ENCODE data around the gene ALCAM. TPM values are rescaled to one million over a fixed set of nuclear protein-coding genes. Genes with fewer than 3 reads are reported as not detected.

The ALCAM gene
- polyA plus RNA-seq (2013, experiment 1 of 4) = 45.4 TPM
- 44.6 TPM for polyA plus RNA-seq (2013, experiment 2 of 4)
- 48.1 TPM for polyA plus RNA-seq (2013, experiment 3 of 4)
- polyA plus RNA-seq (2013, experiment 4 of 4) = 53.4 TPM

GRCh38 chr3:105366326-105367062 is at the start of gene ALCAM:
TSS of gene ALCAM (plus strand) at chr3:105366909.
- 0% methylated on average over 47 to 48 of the region's 48 CpGs for WGBS, 2 experiments
- Histone ChIP-seq H3K36me3 (ENCODE audit: control insufficient read depth, insufficient read depth, low read length) (no peaks in the 10 kb centered on the region), H3K4me3 (ENCODE audit: insufficient read depth, low read depth, low read length) (peak within 1 kb of the TSS; percentile 70), H3K4me1 (ENCODE audit: control insufficient read depth, insufficient read depth, low read length) (no peaks in the 10 kb centered on the region), H3K9me3 (ENCODE audit: control insufficient read depth, low read length) (no peaks in the 10 kb centered on the region), H3K27ac (ENCODE audit: insufficient read depth, low read depth, low read length, poor library complexity, severe bottlenecking) (peak within 1 kb of the TSS; percentile 64), H3K27me3 (ENCODE audit: control insufficient read depth, insufficient read depth, low read length, poor library complexity, severe bottlenecking) (no peaks in the 10 kb centered on the region)

GRCh38 chr3:105317841-105318240 is 48.9 kb upstream of the ALCAM start:
- Histone ChIP-seq H3K4me3 (ENCODE audit: insufficient read depth, low read depth, low read length) (no peak overlapping the region), H3K4me1 (ENCODE audit: control insufficient read depth, insufficient read depth, low read length) (no peaks in the 10 kb centered on the region), H3K36me3 (ENCODE audit: control insufficient read depth, insufficient read depth, low read length) (no peaks in the 10 kb centered on the region), H3K9me3 (ENCODE audit: control insufficient read depth, low read length) (no peaks in the 10 kb centered on the region), H3K27ac (ENCODE audit: insufficient read depth, low read depth, low read length, poor library complexity, severe bottlenecking) (no peak overlapping the region), H3K27me3 (ENCODE audit: control insufficient read depth, insufficient read depth, low read length, poor library complexity, severe bottlenecking) (no peaks in the 10 kb centered on the region)
- 90 to 97% methylated on average over 1 of the region's 1 CpG for WGBS, 2 experiments

GRCh38 chr3:105322570-105323273 is 44.0 kb upstream of the ALCAM start:
- H3K36me3 ChIP-seq (ENCODE audit: control insufficient read depth, insufficient read depth, low read length) = no peaks in the 10 kb centered on the region
- no peaks in the 10 kb centered on the region for H3K4me1 ChIP-seq (ENCODE audit: control insufficient read depth, insufficient read depth, low read length)
- 88% methylated on average over 2 of the region's 3 CpGs; no CpG with 5 or more reads in 1 of the 2 experiments for WGBS, 2 experiments

GRCh38 chr3:105323274-105323599 is 43.5 kb upstream of the ALCAM start:
- Histone ChIP-seq H3K4me1 (ENCODE audit: control insufficient read depth, insufficient read depth, low read length) (no peaks in the 10 kb centered on the region), H3K9me3 (ENCODE audit: control insufficient read depth, low read length) (no peaks in the 10 kb centered on the region), H3K27me3 (ENCODE audit: control insufficient read depth, insufficient read depth, low read length, poor library complexity, severe bottlenecking) (no peaks in the 10 kb centered on the region), H3K36me3 (ENCODE audit: control insufficient read depth, insufficient read depth, low read length) (no peaks in the 10 kb centered on the region), H3K4me3 (ENCODE audit: insufficient read depth, low read depth, low read length) (no peak overlapping the region), H3K27ac (ENCODE audit: insufficient read depth, low read depth, low read length, poor library complexity, severe bottlenecking) (no peak overlapping the region)
- WGBS, 2 experiments = 88 to 100% methylated on average over 1 of the region's 2 CpGs

More at GRCh38 chr3:105322570-105323273, 44.0 kb upstream of the ALCAM start:
- Histone ChIP-seq H3K27me3 (ENCODE audit: control insufficient read depth, insufficient read depth, low read length, poor library complexity, severe bottlenecking) (no peaks in the 10 kb centered on the region), H3K27ac (ENCODE audit: insufficient read depth, low read depth, low read length, poor library complexity, severe bottlenecking) (no peak overlapping the region), H3K9me3 (ENCODE audit: control insufficient read depth, low read length) (no peaks in the 10 kb centered on the region), H3K4me3 (ENCODE audit: insufficient read depth, low read depth, low read length) (no peak overlapping the region)

GRCh38 chr3:105324951-105325350 is 41.8 kb upstream of the ALCAM start:
- Histone ChIP-seq H3K27me3 (ENCODE audit: control insufficient read depth, insufficient read depth, low read length, poor library complexity, severe bottlenecking) (no peaks in the 10 kb centered on the region), H3K9me3 (ENCODE audit: control insufficient read depth, low read length) (no peaks in the 10 kb centered on the region), H3K36me3 (ENCODE audit: control insufficient read depth, insufficient read depth, low read length) (no peaks in the 10 kb centered on the region), H3K4me3 (ENCODE audit: insufficient read depth, low read depth, low read length) (no peak overlapping the region), H3K4me1 (ENCODE audit: control insufficient read depth, insufficient read depth, low read length) (no peaks in the 10 kb centered on the region), H3K27ac (ENCODE audit: insufficient read depth, low read depth, low read length, poor library complexity, severe bottlenecking) (no peak overlapping the region)
- WGBS, 2 experiments = 89 to 95% methylated on average over 1 of the region's 1 CpG

GRCh38 chr3:105327662-105328337 is 38.9 kb upstream of the ALCAM start:
- Histone ChIP-seq H3K9me3 (ENCODE audit: control insufficient read depth, low read length) (no peaks in the 10 kb centered on the region), H3K27ac (ENCODE audit: insufficient read depth, low read depth, low read length, poor library complexity, severe bottlenecking) (no peak overlapping the region), H3K4me3 (ENCODE audit: insufficient read depth, low read depth, low read length) (no peak overlapping the region), H3K4me1 (ENCODE audit: control insufficient read depth, insufficient read depth, low read length) (no peaks in the 10 kb centered on the region), H3K27me3 (ENCODE audit: control insufficient read depth, insufficient read depth, low read length, poor library complexity, severe bottlenecking) (no peaks in the 10 kb centered on the region), H3K36me3 (ENCODE audit: control insufficient read depth, insufficient read depth, low read length) (no peaks in the 10 kb centered on the region)

GRCh38 chr3:105328338-105328730 is 38.4 kb upstream of the ALCAM start:
- no peaks in the 10 kb centered on the region for H3K36me3 ChIP-seq (ENCODE audit: control insufficient read depth, insufficient read depth, low read length)
- WGBS, 2 experiments = 89 to 94% methylated on average over 2 of the region's 2 CpGs
- H3K27ac ChIP-seq (ENCODE audit: insufficient read depth, low read depth, low read length, poor library complexity, severe bottlenecking) = no peak overlapping the region
- no peaks in the 10 kb centered on the region for H3K27me3 ChIP-seq (ENCODE audit: control insufficient read depth, insufficient read depth, low read length, poor library complexity, severe bottlenecking)
- no peaks in the 10 kb centered on the region for H3K9me3 ChIP-seq (ENCODE audit: control insufficient read depth, low read length)
- H3K4me3 ChIP-seq (ENCODE audit: insufficient read depth, low read depth, low read length) = no peak overlapping the region
- no peaks in the 10 kb centered on the region for H3K4me1 ChIP-seq (ENCODE audit: control insufficient read depth, insufficient read depth, low read length)

GRCh38 chr3:105332961-105333360 is 33.7 kb upstream of the ALCAM start:
- no peaks in the 10 kb centered on the region for H3K27me3 ChIP-seq (ENCODE audit: control insufficient read depth, insufficient read depth, low read length, poor library complexity, severe bottlenecking)
- no CpG with 5 or more reads among the region's 1 CpG for WGBS, 2 experiments
- H3K9me3 ChIP-seq (ENCODE audit: control insufficient read depth, low read length) = no peaks in the 10 kb centered on the region
- no peaks in the 10 kb centered on the region for H3K4me1 ChIP-seq (ENCODE audit: control insufficient read depth, insufficient read depth, low read length)
- H3K4me3 ChIP-seq (ENCODE audit: insufficient read depth, low read depth, low read length) = no peak overlapping the region
- H3K27ac ChIP-seq (ENCODE audit: insufficient read depth, low read depth, low read length, poor library complexity, severe bottlenecking) = no peak overlapping the region
- H3K36me3 ChIP-seq (ENCODE audit: control insufficient read depth, insufficient read depth, low read length) = no peaks in the 10 kb centered on the region

GRCh38 chr3:105334138-105334882 is 32.4 kb upstream of the ALCAM start:
- Histone ChIP-seq H3K4me3 (ENCODE audit: insufficient read depth, low read depth, low read length) (no peak overlapping the region), H3K36me3 (ENCODE audit: control insufficient read depth, insufficient read depth, low read length) (no peaks in the 10 kb centered on the region), H3K4me1 (ENCODE audit: control insufficient read depth, insufficient read depth, low read length) (no peaks in the 10 kb centered on the region), H3K27ac (ENCODE audit: insufficient read depth, low read depth, low read length, poor library complexity, severe bottlenecking) (no peak overlapping the region), H3K27me3 (ENCODE audit: control insufficient read depth, insufficient read depth, low read length, poor library complexity, severe bottlenecking) (no peaks in the 10 kb centered on the region), H3K9me3 (ENCODE audit: control insufficient read depth, low read length) (no peaks in the 10 kb centered on the region)
- WGBS, 2 experiments = 93 to 100% methylated on average over 1 of the region's 1 CpG
